Hippocampal formation (tissue), 2 donors: ENCODE data around the gene SELENOH.

Source experiments
- DNase-seq, 2 donors: peaks; one replicate each; lab custom pipeline; 2025; lab: John Stamatoyannopoulos, UW

SELENOH gene

DNA sequence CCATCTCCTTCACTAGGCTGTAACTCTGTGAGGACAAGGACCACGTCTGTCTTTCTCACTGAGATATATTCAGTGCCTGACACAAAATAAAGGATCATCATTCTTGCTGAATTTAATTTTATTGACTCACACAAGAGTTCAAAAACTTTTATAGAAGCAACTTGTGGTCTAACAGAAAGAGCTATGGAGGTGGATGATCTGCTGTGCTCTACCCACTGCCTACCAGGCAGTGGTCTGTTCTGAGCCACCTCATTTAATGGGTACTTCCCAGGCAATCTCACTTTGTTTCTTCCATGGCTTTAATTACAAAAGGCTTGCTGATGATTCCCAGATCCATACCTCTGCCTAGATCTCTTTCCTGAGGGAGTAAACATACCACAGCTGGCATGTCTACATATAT lies 5.6 kb downstream of the SELENOH start:
- DNase-seq: no peak

DNA sequence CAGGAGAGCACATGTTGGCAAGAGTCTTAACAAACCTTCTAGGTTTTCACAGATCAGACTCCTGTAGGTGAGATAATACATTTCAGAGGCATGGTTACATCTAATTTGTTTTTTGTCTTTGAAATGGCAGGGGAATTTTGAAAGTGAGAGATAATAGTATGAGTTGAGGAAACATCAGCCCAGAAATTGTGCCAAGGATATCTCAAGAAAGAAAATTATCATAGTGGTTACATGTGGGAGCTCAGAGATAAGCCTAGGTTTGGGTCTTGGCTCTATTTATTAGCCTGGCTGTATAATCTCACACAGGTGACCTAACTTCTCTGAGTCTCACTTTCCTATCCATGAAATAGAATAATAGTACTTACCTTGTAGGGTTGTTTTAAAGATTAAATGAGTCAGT lies 9.9 kb downstream of the SELENOH start:
- no peak for DNase-seq

GRCh38 chr11:57751676-57752253 lies 10.5 kb downstream of the SELENOH start, which contains the start of gene BTBD18:
TSS of gene BTBD18 (minus strand) at chr11:57751819. CDS start at chr11:57751188, 631 bp downstream.
- peak in 1 of 2 donors; percentile 21 for DNase-seq

- DNase-seq: no peak
Observed at GRCh38 chr11:57752954-57753353, 11.7 kb downstream of the SELENOH start.

DNA sequence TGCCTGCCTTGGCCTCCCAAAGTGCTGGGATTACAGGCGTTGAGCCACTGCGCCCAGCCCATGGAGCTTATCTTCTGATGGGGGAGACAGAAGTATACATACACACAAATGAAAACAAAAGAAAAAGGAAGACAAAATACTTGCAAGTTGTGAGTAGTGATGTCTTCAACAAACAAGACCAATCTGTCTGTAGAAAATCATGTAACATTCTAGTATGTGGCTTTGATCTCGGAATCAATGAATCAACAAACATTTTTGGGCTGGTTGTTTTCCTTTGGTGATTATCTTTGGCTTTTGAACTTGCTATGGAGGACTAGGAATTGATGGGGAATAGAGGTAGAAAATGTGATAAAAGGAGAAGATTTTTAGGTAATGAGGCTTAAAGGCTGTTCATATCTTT lies 16.9 kb downstream of the SELENOH start:
- no peak for DNase-seq

DNA sequence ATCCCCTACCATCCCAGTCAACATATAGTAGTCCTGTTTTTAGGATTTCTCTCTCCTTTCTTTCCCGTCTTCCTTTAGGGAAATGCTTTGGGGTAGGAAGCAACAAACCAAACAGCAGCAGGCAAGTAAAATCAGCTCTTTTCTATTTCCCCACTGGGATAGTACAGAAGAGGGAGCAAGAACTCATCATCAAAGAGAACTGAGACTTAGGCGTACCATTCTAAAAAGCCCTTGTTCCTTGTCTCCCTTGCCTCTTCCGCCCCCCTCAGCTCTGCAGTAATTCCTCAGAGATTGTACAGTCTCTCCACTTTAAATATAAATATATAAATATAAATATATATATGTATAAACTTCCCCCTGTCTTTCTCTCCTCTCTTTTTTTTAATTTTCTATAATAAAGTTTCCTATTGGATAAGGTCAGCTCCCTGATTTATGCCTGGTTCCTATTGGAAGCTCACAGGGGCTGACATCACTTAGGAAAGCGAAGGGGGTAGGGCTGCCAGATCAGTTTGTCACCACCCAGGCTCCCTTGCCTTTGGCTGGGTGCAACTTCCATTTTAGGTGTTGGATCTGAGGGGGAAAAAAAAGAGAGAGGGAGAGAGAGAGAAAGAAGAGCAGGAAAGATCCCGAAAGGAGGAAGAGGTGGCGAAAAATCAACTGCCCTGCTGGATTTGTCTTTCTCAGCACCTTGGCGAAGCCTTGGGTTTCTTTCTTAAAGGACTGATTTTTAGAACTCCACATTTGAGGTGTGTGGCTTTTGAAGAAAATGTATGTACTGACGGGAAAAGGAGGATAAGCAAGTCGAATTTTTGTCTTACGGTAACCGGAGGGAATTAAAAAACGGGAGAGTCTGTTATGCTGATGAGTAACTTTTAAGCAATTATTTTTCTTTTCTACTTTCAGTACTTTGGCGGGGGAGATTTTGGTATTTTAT lies 20.3 kb downstream of the SELENOH start, which contains the start of gene CTNND1:
Gene CTNND1, plus strand, starts transcription at position 502 of the 934 bp plus-strand sequence. CDS start 29,677 bp downstream, outside the sequence.
- DNase-seq: peak; percentile 69 to 94

GRCh38 chr11:57762235-57762861 lies 21.1 kb downstream of the SELENOH start:
- DNase-seq: peak in 1 of 2 donors; percentile 31

DNA sequence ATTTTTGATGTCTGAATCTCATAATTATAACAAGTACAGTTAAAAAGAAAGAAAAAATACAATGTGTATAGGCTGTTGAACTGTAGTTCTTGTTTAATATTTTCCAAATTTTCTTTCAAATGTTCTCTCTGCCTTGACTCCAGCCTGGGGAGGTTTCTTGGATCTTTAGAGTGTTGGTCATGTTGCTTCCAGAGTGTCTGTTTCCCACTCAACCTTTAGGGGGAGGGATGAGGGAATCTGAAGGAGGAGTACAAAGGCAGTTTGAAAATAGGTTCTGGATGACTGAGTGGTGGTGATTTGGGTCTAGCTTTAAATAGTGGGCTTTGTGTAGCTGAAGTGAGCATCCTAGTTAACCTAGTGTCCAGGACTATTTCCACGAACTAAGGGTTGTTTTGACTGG lies 22.3 kb downstream of the SELENOH start:
- DNase-seq: peak in 1 of 2 donors; percentile 42

- DNase-seq: no peak
Observed at GRCh38 chr11:57764021-57764420, 22.7 kb downstream of the SELENOH start.

- DNase-seq: no peak
Observed at GRCh38 chr11:57764566-57764965, 23.3 kb downstream of the SELENOH start.

- DNase-seq: no peak
Observed at GRCh38 chr11:57764972-57765371, 23.7 kb downstream of the SELENOH start.

GRCh38 chr11:57770793-57771192 lies 29.5 kb downstream of the SELENOH start:
- no peak for DNase-seq

- DNase-seq: no peak
Observed at GRCh38 chr11:57771365-57771764, 30.1 kb downstream of the SELENOH start.

GRCh38 chr11:57772562-57772961 lies 31.3 kb downstream of the SELENOH start:
- DNase-seq: no peak

DNA sequence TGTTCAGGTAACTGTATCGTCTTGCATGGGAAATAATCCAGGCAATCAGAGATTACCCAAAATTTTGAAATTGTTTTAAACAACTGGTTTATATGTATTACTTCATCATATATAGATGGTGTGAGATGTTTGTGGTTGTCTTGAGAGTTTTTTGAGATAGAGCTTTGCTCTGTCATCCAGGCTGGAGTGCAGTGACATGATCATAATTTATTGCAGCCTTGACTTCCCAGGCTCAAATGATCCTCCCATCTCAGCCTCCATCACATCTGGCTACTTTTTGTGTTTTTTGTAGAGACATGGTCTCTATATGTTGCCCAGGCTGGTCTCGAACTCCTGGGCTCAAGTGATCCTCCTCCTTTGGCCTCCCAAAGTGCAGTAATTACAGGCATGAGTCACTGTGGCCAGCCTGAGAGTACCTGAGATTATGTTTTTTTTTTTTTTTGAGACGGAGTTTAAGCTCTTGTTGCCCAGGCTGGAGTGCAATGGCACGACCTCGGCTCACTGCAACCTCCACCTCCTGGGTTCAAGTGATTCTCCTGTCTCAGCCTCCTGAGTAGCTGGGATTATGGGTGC lies 31.8 kb downstream of the SELENOH start:
- DNase-seq: no peak

DNA sequence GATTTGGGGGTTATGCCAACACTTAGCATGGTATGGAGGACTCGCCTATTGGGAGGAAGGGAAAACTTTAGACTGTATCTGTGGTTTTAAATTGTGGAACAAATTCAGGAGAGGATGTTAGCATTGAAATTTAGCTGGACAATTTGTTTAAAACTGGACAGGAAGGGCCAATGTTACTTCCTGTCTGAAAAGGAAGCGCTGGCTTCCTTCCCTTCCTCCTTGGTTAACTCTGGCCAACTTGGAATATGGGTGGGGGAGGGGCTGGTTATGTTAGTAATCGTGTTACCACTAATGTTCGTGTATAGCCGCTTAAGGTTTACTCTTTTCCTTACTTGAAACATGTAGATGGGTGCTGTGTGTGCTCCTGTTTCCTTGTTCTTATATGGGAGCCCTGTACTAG lies 34.2 kb downstream of the SELENOH start:
- no peak for DNase-seq

DNA sequence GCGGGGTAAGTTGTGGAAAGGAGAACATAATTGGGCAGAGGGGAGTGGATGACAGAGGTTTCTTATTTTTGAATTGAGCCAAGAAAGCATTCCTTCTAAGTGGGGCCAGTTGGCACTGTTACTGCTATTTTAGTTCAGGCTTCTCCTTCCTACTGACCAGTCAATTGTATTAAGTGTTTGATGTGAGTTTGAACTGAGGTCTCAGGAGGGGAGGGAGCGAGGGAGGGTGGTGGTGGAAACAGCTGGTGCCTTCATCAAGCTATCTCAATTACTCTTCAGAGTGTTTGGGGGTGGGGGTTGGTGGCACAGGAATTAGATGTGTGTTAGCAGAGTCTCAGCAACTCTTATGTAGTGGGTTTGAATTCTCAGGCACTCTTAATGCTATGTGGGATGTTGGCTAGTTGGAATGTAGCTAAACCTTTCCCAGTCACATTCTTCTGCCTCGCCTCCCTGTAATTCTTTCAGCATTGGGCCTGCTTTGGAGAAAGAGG lies 34.8 kb downstream of the SELENOH start:
- DNase-seq: no peak

GRCh38 chr11:57776577-57777210 lies 35.4 kb downstream of the SELENOH start:
- DNase-seq: no peak

DNA sequence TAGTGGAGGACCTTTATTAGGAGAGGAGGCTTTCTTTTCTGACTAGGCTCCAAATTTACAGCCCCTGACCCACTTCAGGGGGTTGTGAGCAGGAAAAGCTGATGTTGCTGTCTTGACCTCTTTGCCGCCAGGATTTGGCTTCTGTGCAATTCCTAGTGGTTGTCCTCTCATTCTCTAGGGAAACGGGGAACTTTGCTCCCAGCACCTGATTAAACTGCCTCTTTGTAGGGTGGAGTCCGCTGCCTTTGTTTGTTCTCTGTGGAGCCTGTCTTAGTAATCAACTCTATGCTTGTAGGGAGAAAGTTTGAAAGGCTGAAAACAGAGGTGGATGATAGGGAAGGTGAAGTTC lies 36.7 kb downstream of the SELENOH start:
- no peak for DNase-seq

DNA sequence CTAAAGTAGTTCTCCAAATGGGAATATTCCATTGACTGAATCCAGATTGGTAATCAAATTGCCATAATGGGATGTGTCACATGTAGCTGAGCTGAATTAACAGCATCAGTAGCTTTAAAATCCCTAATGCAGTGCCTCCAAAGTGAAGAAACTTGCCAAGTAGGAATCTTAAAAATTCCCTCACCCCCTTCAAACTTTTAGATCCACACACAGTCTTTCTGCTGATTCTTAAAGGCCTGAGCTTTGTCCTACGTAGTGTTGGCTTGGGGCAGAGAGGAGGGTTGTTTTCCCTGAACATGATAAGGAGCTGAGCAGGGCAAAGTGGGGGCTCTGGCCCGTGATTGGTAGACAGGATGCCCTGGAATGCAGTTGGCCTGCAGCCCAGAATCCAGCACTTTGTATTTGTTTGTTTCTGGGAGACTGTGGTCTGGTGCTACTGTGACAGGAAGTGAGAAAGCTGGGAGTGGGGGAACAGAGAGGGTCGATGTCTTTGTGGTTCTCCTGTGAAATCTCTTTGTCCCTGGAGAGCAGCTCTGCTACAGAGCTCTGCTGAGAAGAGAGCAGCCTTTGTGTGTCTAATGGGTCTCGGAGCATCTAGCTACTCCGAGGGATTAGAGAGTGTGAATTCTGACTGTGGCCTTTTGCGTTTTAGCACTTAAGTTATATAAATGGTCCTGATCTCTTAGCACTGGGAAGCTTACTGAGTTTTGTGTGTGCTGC lies 37.2 kb downstream of the SELENOH start:
- peak; percentile 74 to 84 for DNase-seq

GRCh38 chr11:57779276-57779675 lies 38.0 kb downstream of the SELENOH start:
- peak; percentile 37 to 69 for DNase-seq
